Esophagus muscularis mucosa (tissue), 3 donors: ENCODE data around the gene MAN1C1.
"Not testable (repeated sequence)": the region's sequence is repeated elsewhere in the genome, so short reads cannot be mapped to it uniquely, and the experiment has no call there.

Source experiments
- POLR2A ChIP-seq: fragments of 450-650 bp; IDR thresholded peaks from one replicate; pipeline ENCODE4 v1.6.1; 2017; ENCODE audit warnings: antibody characterized with exemption, moderate library complexity, mild to moderate bottlenecking, low read depth
- TF ChIP-seq, protein P1 (sequence below), 3 experiments: fragments of 200-600 bp in 2 of 3; fragments of 450-650 bp in 1 of 3; sonication (generic) in 2 of 3; IDR thresholded peaks; one replicate each; pipeline ENCODE4 v1.5.1; 2017 to 2019; ENCODE audit warnings: antibody characterized with exemption in 3 of 3, mild to moderate bottlenecking in 2 of 3, moderate library complexity in 1 of 3

DNA sequence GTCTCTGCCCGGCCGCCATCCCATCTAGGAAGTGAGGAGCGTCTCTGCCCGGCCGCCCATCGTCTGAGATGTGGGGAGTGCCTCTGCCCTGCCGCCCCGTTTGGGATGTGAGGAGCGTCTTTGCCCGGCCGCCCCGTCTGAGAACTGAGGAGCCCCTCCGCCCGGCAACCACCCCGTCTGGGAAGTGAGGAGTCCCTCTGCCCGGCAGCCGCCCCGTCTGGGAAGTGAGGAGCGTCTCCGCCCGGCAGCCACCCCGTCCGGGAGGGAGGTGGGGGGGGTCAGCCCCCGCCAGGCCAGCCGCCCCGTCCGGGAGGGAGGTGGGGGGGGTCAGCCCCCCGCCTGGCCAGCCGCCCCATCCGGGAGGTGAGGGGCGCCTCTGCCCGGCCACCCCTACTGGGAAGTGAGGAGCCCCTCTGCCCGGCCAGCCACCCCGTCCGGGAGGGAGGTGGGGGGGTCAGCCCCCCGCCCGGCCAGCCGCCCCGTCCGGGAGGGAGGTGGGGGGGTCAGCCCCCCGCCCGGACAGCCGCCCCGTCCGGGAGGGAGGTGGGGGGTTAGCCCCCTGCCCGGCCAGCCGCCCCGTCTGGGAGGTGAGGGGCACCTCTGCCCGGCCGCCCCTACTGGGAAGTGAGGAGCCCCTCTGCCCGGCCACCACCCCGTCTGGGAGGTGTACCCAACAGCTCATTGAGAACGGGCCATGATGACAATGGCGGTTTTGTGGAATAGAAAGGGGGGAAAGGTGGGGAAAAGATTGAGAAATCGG is 12.6 kb upstream of the MAN1C1 start:
- TF ChIP-seq, protein P1, sequence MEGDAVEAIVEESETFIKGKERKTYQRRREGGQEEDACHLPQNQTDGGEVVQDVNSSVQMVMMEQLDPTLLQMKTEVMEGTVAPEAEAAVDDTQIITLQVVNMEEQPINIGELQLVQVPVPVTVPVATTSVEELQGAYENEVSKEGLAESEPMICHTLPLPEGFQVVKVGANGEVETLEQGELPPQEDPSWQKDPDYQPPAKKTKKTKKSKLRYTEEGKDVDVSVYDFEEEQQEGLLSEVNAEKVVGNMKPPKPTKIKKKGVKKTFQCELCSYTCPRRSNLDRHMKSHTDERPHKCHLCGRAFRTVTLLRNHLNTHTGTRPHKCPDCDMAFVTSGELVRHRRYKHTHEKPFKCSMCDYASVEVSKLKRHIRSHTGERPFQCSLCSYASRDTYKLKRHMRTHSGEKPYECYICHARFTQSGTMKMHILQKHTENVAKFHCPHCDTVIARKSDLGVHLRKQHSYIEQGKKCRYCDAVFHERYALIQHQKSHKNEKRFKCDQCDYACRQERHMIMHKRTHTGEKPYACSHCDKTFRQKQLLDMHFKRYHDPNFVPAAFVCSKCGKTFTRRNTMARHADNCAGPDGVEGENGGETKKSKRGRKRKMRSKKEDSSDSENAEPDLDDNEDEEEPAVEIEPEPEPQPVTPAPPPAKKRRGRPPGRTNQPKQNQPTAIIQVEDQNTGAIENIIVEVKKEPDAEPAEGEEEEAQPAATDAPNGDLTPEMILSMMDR (IDR thresholded peaks at IDR 0.05): not testable (repeated sequence)
- not testable (repeated sequence) for TF ChIP-seq POLR2A
